H1 (cell line): ENCODE results near the gene TEAD4. TPM values are rescaled to one million over a fixed set of nuclear protein-coding genes. Genes with fewer than 3 reads are reported as not detected.

Experiments
- BRCA1 ChIP-seq: IDR thresholded peaks from 2 replicates; pipeline ENCODE4 v1.6.1; 2012; ENCODE audit warnings: low read depth, low read length, improper control_type of control experiment
- HDAC6 ChIP-seq: IDR thresholded peaks from one replicate; pipeline ENCODE4 v1.7.1; 2012; ENCODE audit warnings: low read depth, mild to moderate bottlenecking, inconsistent platforms, low read length, moderate library complexity
- NANOG ChIP-seq: IDR thresholded peaks from 2 replicates; pipeline ENCODE4 v1.6.1; 2011; ENCODE audit warnings: low read length, low read depth, mild to moderate bottlenecking, inconsistent platforms; ENCODE audit not compliant: insufficient read depth, poor library complexity, severe bottlenecking
- RXRA ChIP-seq: IDR thresholded peaks from 2 replicates; pipeline ENCODE4 v1.6.1; 2011; ENCODE audit warnings: low read depth, mild to moderate bottlenecking, low read length, moderate library complexity; ENCODE audit not compliant: insufficient read depth
- SP2 ChIP-seq: IDR thresholded peaks from 2 replicates; pipeline ENCODE4 v1.6.1; 2012; ENCODE audit warnings: mild to moderate bottlenecking, low read length, inconsistent platforms
- ZNF274 ChIP-seq: IDR thresholded peaks from 2 replicates; pipeline ENCODE4 v1.7.0; 2012; ENCODE audit warnings: low read length, borderline replicate concordance; ENCODE audit errors: extremely low read depth
- polyA plus RNA-seq, 7 experiments: library from polyadenylated mRNA; depleted of rRNA in 3 of 7; stranded (reverse) in 5 of 7; unstranded in 2 of 7; fragments of >200 nt in 5 of 7; fragments of 200-250 nt in 2 of 7; gene quantifications; 1 replicate in 5 of 7; 2 replicates in 1 of 7; 4 replicates in 1 of 7; pipeline versions ENCODE4 v1.2.1 to v1.2.3, GENCODE V29; 2011 to 2013; ENCODE audit warnings: missing spikeins in 2 of 7, mixed read lengths in 2 of 7
- total RNA-seq: library from RNA; stranded (reverse); fragmentation: NEBNext Ultra II Directional; extraction: Animal tissue kit (Norgen Biotek cat#: 25700); gene quantifications from 2 replicates; pipeline ENCODE4 v1.2.1, GENCODE V29; 2021
- TF ChIP-seq, protein P1 (sequence below): IDR thresholded peaks from 2 replicates; pipeline ENCODE4 v1.6.1; 2012; ENCODE audit warnings: inconsistent platforms
- TF ChIP-seq, protein P2 (sequence below): IDR thresholded peaks from 2 replicates; pipeline ENCODE4 v1.6.1; 2011; ENCODE audit warnings: low read length, improper control_type of control experiment

Gene TEAD4
- total and polyA plus RNA-seq, 2 of the 8 experiments (the other 6 are each of a cell fraction or from before 2014, with no cell fraction given) = 56.7 to 116 TPM

DNA sequence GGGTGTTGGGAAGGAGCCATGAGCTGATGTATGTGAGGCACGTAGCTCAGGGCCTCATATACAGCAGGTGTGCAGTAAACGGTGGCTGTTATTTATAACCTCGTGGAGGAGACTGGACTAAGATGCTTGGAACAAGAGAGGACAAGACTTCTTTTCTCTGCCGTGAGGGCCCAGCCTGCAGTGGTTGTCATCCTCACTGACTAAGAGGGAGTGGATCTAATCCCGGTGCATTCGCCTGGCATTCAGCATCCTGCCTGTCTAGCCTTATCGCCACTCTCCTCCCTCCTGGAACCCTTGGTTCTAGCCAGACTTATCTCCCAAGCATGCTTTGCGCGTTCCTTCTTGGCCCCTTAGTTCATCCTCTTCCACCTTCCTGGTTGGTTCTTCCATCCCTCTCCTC, 121.9 kb downstream of the TEAD4 start (continued):
- no peak for TF ChIP-seq BRCA1
- no peak for TF ChIP-seq HDAC6
- no peak for TF ChIP-seq SP2
- TF ChIP-seq, protein P1, sequence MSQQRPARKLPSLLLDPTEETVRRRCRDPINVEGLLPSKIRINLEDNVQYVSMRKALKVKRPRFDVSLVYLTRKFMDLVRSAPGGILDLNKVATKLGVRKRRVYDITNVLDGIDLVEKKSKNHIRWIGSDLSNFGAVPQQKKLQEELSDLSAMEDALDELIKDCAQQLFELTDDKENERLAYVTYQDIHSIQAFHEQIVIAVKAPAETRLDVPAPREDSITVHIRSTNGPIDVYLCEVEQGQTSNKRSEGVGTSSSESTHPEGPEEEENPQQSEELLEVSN = no peak
- TF ChIP-seq NANOG = no peak
- no peak for TF ChIP-seq ZNF274
- TF ChIP-seq RXRA = no peak
- TF ChIP-seq, protein P2, sequence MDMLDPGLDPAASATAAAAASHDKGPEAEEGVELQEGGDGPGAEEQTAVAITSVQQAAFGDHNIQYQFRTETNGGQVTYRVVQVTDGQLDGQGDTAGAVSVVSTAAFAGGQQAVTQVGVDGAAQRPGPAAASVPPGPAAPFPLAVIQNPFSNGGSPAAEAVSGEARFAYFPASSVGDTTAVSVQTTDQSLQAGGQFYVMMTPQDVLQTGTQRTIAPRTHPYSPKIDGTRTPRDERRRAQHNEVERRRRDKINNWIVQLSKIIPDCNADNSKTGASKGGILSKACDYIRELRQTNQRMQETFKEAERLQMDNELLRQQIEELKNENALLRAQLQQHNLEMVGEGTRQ = no peak
